Retinal pigment epithelial cell (primary cell): Measurements from ENCODE around the gene PLPPR4.

ENCODE experiments used
- DNase-seq: peaks from one replicate; pipeline ENCODE4 v3.0.0-alpha.2; 2010; ENCODE audit warnings: low read depth
- H3K4me3 ChIP-seq: 2 replicates; pipeline ENCODE4 v1.5.1; 2011; ENCODE audit warnings: mild to moderate bottlenecking, low read length, control low read depth, moderate library complexity
- CTCF ChIP-seq: conservative IDR thresholded peaks from 2 replicates; pipeline ENCODE4 v1.5.1; 2011; ENCODE audit warnings: low read depth, low read length, control low read depth, inconsistent platforms

Gene PLPPR4

GRCh38 chr1:99264201-99265021 is at the start of gene PLPPR4:
Gene PLPPR4 (plus strand): TSS chr1:99264492. CDS start chr1:99264594, 102 bp downstream.
- H3K4me3 ChIP-seq = peak within 1 kb of the TSS; percentile 55
- DNase-seq = no peak
- peak; percentile 5 for TF ChIP-seq CTCF

GRCh38 chr1:99216956-99217355 is 47.3 kb upstream of the PLPPR4 start:
- no peak overlapping the region for H3K4me3 ChIP-seq
- DNase-seq = no peak
- TF ChIP-seq CTCF = no peak

- no peak for TF ChIP-seq CTCF
- no peak for DNase-seq
- H3K4me3 ChIP-seq = no peak overlapping the region
These were observed 46.7 kb upstream of the PLPPR4 start for GRCh38 chr1:99217599-99217998.

GRCh38 chr1:99218572-99218971 is 45.7 kb upstream of the PLPPR4 start:
- no peak overlapping the region for H3K4me3 ChIP-seq
- DNase-seq = no peak
- no peak for TF ChIP-seq CTCF

GRCh38 chr1:99218999-99219398 is 45.3 kb upstream of the PLPPR4 start:
- no peak for DNase-seq
- no peak overlapping the region for H3K4me3 ChIP-seq
- TF ChIP-seq CTCF = no peak

GRCh38 chr1:99227056-99227897 is 37.0 kb upstream of the PLPPR4 start:
- TF ChIP-seq CTCF = no peak
- no peak overlapping the region for H3K4me3 ChIP-seq
- no peak for DNase-seq
